GM23338 (cell line): ENCODE results near the gene CHST11. TPM values are rescaled to one million over a fixed set of nuclear protein-coding genes. Genes with fewer than 3 reads are reported as not detected.

ENCODE experiments used
- ATAC-seq: fragments of 200-7000 bp; cut with Tn5 transposase; 3 replicates; pipeline ENCODE4 v1.9.1; 2020
- DNase-seq: peaks from one replicate; pipeline ENCODE4 v3.0.0-alpha.2; 2015; ENCODE audit warnings: low spot score
- H2AFZ ChIP-seq: fragments of 200-600 bp; sonication (generic); 2 replicates; pipeline ENCODE4 v1.8.0; 2016; ENCODE audit warnings: antibody characterized with exemption, mild to moderate bottlenecking, moderate library complexity
- H3F3A ChIP-seq: fragments of 200-600 bp; sonication (generic); replicated peaks from 2 replicates; pipeline ENCODE4 v1.8.0; 2017; ENCODE audit warnings: antibody characterized with exemption, mixed run types, low read depth
- H3K27ac ChIP-seq: fragments of 200-600 bp; sonication (generic); 2 replicates; pipeline ENCODE4 v1.6.1; 2016; ENCODE audit warnings: low read depth
- H3K27me3 ChIP-seq: fragments of 200-600 bp; sonication (generic); 2 replicates; pipeline ENCODE4 v1.8.0; 2016; ENCODE audit warnings: mild to moderate bottlenecking, mixed run types, moderate library complexity; ENCODE audit not compliant: insufficient read depth
- H3K36me3 ChIP-seq: fragments of 200-600 bp; sonication (generic); 2 replicates; pipeline ENCODE4 v1.8.0; 2016; ENCODE audit warnings: mild to moderate bottlenecking; ENCODE audit not compliant: insufficient read depth
- H3K4me1 ChIP-seq: fragments of 200-600 bp; sonication (generic); 2 replicates; pipeline ENCODE4 v1.8.0; 2016; ENCODE audit warnings: mild to moderate bottlenecking, moderate library complexity; ENCODE audit not compliant: insufficient read depth
- H3K4me2 ChIP-seq: fragments of 200-600 bp; sonication (generic); 2 replicates; pipeline ENCODE4 v1.7.1; 2017; ENCODE audit warnings: mixed run types
- H3K4me3 ChIP-seq: fragments of 200-600 bp; sonication (generic); 2 replicates; pipeline ENCODE4 v1.6.1; 2016; ENCODE audit warnings: mixed run types
- H3K79me2 ChIP-seq: fragments of 200-600 bp; sonication (generic); replicated peaks from 2 replicates; pipeline ENCODE4 v1.8.0; 2017; ENCODE audit warnings: mild to moderate bottlenecking; ENCODE audit not compliant: insufficient read depth
- H3K9me2 ChIP-seq: fragments of 200-600 bp; sonication (generic); 2 replicates; pipeline ENCODE4 v1.8.0; 2017; ENCODE audit not compliant: insufficient read depth
- H4K20me1 ChIP-seq: fragments of 200-600 bp; sonication (generic); replicated peaks from 2 replicates; pipeline ENCODE4 v1.8.0; 2017; ENCODE audit warnings: mild to moderate bottlenecking; ENCODE audit not compliant: insufficient read depth
- H3K27ac Mint-ChIP-seq: 2 replicates; pipeline ENCODE4 v1.8.0; 2020; ENCODE audit warnings: inconsistent platforms, mild to moderate bottlenecking, moderate library complexity, mixed read lengths
- H3K27me3 Mint-ChIP-seq: 3 replicates; pipeline ENCODE4 v1.8.0; 2022; ENCODE audit warnings: low read depth, mild to moderate bottlenecking, moderate library complexity, mixed read lengths, inconsistent platforms; ENCODE audit not compliant: insufficient read depth, poor library complexity
- H3K36me3 Mint-ChIP-seq: 3 replicates; pipeline ENCODE4 v1.8.0; 2021; ENCODE audit warnings: low read depth, mild to moderate bottlenecking, inconsistent platforms, moderate library complexity, mixed read lengths
- H3K4me1 Mint-ChIP-seq: 3 replicates; pipeline ENCODE4 v1.8.0; 2020; ENCODE audit warnings: mild to moderate bottlenecking, inconsistent platforms, mixed read lengths
- H3K4me3 Mint-ChIP-seq: 3 replicates; pipeline ENCODE4 v1.8.0; 2021; ENCODE audit warnings: moderate library complexity, mild to moderate bottlenecking, inconsistent platforms, mixed read lengths
- H3K9me3 Mint-ChIP-seq: 3 replicates; pipeline ENCODE4 v1.8.0; 2020; ENCODE audit warnings: moderate library complexity, mild to moderate bottlenecking, inconsistent platforms, mixed read lengths
- CREB1 ChIP-seq: fragments of 250-450 bp; sonication (Bioruptor Pico); IDR thresholded peaks from 2 replicates; pipeline ENCODE4 v1.5.0; 2020; ENCODE audit warnings: low read depth, mild to moderate bottlenecking, moderate library complexity
- CTCF ChIP-seq, 2 experiments: fragments of 200-600 bp in 1 of 2; sonication (generic) in 1 of 2; conservative IDR thresholded peaks; 2 replicates each; pipeline versions ENCODE4 v1.5.1 to v1.6.1; 2016 to 2017; ENCODE audit warnings: antibody characterized with exemption in 2 of 2, low read depth in 2 of 2, mild to moderate bottlenecking in 2 of 2, moderate library complexity in 1 of 2
- ETS1 ChIP-seq: IDR thresholded peaks from 2 replicates; pipeline ENCODE4 v1.6.1; 2016; ENCODE audit warnings: antibody characterized with exemption
- JUNB ChIP-seq: IDR thresholded peaks from one replicate; pipeline ENCODE4 v1.6.1; 2016; ENCODE audit warnings: antibody characterized with exemption; ENCODE audit not compliant: unreplicated experiment
- NANOG ChIP-seq: IDR thresholded peaks from 2 replicates; pipeline ENCODE4 v1.6.1; 2016; ENCODE audit warnings: antibody characterized with exemption, borderline replicate concordance
- POLR2AphosphoS5 ChIP-seq: IDR thresholded peaks from 2 replicates; pipeline ENCODE4 v1.6.1; 2016; ENCODE audit warnings: antibody characterized with exemption, low read depth
- STAT1 ChIP-seq: IDR thresholded peaks from one replicate; pipeline ENCODE4 v1.6.1; 2016; ENCODE audit warnings: antibody characterized with exemption; ENCODE audit not compliant: unreplicated experiment
- ZNF114 ChIP-seq: fragments of 250-450 bp; sonication (Bioruptor Pico); IDR thresholded peaks from 2 replicates; pipeline ENCODE4 v1.5.0; 2020; ENCODE audit warnings: mild to moderate bottlenecking, moderate library complexity
- polyA plus RNA-seq: library from polyadenylated mRNA; unstranded; fragments of >200 nt; fragmentation: Nextera tagmentation; extraction: Ambion mirVana; gene quantifications from 2 replicates; pipeline ENCODE4 v1.2.1, GENCODE V29; 2016
- total RNA-seq: library from RNA; depleted of rRNA; stranded (reverse); fragments of >200 nt; shearing (Covaris generic); gene quantifications from 2 replicates; pipeline ENCODE4 v1.2.3, GENCODE V29; 2014
- TF ChIP-seq, protein P1 (sequence below): IDR thresholded peaks from one replicate; pipeline ENCODE4 v1.6.1; 2018; ENCODE audit warnings: antibody characterized with exemption; ENCODE audit not compliant: unreplicated experiment
- TF ChIP-seq, protein P2 (sequence below): fragments of 250-450 bp; sonication (Bioruptor Pico); IDR thresholded peaks from 2 replicates; pipeline ENCODE4 v1.5.0; 2020; ENCODE audit warnings: mild to moderate bottlenecking, moderate library complexity

Gene CHST11
- total and polyA plus RNA-seq, 2 experiments from 2014 or later: 7.7 to 25.7 TPM

DNA sequence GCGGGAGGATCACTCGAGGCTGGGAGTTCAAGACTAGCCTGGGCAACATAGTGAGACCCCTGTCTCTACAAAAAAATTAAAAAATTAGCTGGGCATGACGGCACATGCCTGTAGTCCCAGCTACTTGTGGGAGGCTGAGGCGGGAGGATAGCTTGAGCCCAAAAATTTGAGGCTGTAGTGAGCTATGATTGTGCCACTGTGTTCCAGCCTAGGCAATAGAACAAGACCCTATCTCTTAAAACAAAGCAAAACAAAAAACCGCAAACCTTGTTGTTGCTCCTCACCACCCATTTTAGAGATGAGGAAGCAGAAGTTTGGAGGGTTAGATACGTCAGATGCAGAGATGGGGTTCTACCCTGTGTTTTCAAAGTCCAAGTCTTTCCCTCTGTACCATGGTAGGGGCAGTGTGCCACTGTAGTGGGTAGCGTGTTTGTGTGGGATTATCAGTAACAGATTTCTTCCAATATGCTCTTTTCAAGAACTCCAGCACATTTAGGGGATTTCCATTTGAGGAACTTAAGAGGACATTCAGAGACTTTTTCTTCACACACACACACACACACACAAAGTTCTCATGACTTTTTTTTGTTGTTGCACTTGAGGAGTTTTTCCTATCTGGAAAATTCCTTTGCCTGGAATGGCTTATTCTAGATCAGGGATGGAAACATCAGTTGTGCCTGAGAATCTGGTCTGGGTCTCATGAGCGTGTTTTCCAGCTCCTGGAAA lies 186.5 kb downstream of the CHST11 start:
- Mint-ChIP-seq H3K36me3 (peaks cover 21% of the 10 kb centered on the region; the same call in 2 of the 3 replicates), H3K27me3 (peaks cover 5% of the 10 kb centered on the region), H3K4me1 (peaks cover 6% of the 10 kb centered on the region; the same call in 2 of the 3 replicates), H3K27ac (no peak overlapping the region), H3K9me3 (peaks cover 10% of the 10 kb centered on the region; the same call in 2 of the 3 replicates), H3K4me3 (no peak overlapping the region)
- Histone ChIP-seq H3F3A (no peaks in the 10 kb centered on the region), H3K9me2 (0 out of 2 replicates have a peak, but pooled peaks cover 5% of the 10 kb centered on the region), H3K4me2 (no peak overlapping the region), H3K79me2 (no peaks in the 10 kb centered on the region), H3K4me3 (no peak overlapping the region), H2AFZ (no peak overlapping the region), H4K20me1 (no peaks in the 10 kb centered on the region), H3K27me3 (no peaks in the 10 kb centered on the region), H3K4me1 (0 out of 2 replicates have a peak, but pooled peaks cover 2% of the 10 kb centered on the region), H3K36me3 (no peaks in the 10 kb centered on the region), H3K27ac (no peak overlapping the region)
- TF ChIP-seq JUNB: no peak
- TF ChIP-seq, protein P1, sequence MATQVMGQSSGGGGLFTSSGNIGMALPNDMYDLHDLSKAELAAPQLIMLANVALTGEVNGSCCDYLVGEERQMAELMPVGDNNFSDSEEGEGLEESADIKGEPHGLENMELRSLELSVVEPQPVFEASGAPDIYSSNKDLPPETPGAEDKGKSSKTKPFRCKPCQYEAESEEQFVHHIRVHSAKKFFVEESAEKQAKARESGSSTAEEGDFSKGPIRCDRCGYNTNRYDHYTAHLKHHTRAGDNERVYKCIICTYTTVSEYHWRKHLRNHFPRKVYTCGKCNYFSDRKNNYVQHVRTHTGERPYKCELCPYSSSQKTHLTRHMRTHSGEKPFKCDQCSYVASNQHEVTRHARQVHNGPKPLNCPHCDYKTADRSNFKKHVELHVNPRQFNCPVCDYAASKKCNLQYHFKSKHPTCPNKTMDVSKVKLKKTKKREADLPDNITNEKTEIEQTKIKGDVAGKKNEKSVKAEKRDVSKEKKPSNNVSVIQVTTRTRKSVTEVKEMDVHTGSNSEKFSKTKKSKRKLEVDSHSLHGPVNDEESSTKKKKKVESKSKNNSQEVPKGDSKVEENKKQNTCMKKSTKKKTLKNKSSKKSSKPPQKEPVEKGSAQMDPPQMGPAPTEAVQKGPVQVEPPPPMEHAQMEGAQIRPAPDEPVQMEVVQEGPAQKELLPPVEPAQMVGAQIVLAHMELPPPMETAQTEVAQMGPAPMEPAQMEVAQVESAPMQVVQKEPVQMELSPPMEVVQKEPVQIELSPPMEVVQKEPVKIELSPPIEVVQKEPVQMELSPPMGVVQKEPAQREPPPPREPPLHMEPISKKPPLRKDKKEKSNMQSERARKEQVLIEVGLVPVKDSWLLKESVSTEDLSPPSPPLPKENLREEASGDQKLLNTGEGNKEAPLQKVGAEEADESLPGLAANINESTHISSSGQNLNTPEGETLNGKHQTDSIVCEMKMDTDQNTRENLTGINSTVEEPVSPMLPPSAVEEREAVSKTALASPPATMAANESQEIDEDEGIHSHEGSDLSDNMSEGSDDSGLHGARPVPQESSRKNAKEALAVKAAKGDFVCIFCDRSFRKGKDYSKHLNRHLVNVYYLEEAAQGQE: no peak
- TF ChIP-seq CTCF (conservative IDR thresholded peaks at IDR 0.05; ENCODE audit: low read depth in 2 of 2): no peak
- no peak for TF ChIP-seq POLR2AphosphoS5
- TF ChIP-seq ZNF114 (CRISPR knock-in tag): no peak
- TF ChIP-seq NANOG: no peak
- TF ChIP-seq CREB1 (CRISPR knock-in tag): no peak
- TF ChIP-seq STAT1: no peak
- no peak for TF ChIP-seq ETS1
- TF ChIP-seq, protein P2, sequence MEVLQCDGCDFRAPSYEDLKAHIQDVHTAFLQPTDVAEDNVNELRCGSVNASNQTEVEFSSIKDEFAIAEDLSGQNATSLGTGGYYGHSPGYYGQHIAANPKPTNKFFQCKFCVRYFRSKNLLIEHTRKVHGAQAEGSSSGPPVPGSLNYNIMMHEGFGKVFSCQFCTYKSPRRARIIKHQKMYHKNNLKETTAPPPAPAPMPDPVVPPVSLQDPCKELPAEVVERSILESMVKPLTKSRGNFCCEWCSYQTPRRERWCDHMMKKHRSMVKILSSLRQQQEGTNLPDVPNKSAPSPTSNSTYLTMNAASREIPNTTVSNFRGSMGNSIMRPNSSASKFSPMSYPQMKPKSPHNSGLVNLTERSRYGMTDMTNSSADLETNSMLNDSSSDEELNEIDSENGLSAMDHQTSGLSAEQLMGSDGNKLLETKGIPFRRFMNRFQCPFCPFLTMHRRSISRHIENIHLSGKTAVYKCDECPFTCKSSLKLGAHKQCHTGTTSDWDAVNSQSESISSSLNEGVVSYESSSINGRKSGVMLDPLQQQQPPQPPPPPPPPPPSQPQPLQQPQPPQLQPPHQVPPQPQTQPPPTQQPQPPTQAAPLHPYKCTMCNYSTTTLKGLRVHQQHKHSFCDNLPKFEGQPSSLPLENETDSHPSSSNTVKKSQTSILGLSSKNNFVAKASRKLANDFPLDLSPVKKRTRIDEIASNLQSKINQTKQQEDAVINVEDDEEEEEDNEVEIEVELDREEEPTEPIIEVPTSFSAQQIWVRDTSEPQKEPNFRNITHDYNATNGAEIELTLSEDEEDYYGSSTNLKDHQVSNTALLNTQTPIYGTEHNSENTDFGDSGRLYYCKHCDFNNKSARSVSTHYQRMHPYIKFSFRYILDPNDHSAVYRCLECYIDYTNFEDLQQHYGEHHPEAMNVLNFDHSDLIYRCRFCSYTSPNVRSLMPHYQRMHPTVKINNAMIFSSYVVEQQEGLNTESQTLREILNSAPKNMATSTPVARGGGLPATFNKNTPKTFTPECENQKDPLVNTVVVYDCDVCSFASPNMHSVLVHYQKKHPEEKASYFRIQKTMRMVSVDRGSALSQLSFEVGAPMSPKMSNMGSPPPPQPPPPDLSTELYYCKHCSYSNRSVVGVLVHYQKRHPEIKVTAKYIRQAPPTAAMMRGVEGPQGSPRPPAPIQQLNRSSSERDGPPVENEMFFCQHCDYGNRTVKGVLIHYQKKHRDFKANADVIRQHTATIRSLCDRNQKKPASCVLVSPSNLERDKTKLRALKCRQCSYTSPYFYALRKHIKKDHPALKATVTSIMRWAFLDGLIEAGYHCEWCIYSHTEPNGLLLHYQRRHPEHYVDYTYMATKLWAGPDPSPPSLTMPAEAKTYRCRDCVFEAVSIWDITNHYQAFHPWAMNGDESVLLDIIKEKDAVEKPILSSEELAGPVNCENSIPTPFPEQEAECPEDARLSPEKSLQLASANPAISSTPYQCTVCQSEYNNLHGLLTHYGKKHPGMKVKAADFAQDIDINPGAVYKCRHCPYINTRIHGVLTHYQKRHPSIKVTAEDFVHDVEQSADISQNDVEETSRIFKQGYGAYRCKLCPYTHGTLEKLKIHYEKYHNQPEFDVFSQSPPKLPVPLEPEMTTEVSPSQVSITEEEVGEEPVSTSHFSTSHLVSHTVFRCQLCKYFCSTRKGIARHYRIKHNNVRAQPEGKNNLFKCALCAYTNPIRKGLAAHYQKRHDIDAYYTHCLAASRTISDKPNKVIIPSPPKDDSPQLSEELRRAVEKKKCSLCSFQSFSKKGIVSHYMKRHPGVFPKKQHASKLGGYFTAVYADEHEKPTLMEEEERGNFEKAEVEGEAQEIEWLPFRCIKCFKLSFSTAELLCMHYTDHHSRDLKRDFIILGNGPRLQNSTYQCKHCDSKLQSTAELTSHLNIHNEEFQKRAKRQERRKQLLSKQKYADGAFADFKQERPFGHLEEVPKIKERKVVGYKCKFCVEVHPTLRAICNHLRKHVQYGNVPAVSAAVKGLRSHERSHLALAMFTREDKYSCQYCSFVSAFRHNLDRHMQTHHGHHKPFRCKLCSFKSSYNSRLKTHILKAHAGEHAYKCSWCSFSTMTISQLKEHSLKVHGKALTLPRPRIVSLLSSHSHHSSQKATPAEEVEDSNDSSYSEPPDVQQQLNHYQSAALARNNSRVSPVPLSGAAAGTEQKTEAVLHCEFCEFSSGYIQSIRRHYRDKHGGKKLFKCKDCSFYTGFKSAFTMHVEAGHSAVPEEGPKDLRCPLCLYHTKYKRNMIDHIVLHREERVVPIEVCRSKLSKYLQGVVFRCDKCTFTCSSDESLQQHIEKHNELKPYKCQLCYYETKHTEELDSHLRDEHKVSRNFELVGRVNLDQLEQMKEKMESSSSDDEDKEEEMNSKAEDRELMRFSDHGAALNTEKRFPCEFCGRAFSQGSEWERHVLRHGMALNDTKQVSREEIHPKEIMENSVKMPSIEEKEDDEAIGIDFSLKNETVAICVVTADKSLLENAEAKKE: no peak
- no peak for DNase-seq
- no peak for ATAC-seq
